G401 (cell line): ENCODE data around the gene CCL14. TPM values are rescaled to one million over a fixed set of nuclear protein-coding genes. Genes with fewer than 3 reads are reported as not detected.
"Not testable (repeated sequence)": the region's sequence is repeated elsewhere in the genome, so short reads cannot be mapped to it uniquely, and the experiment has no call there.

ENCODE experiments used
- DNase-seq: peaks from one replicate; pipeline ENCODE4 v3.0.0-alpha.2; 2015; ENCODE audit warnings: low spot score
- in situ Hi-C: cut with HindIII; loops from 2 replicates; pipeline ENCODE4 v1.10.0; 2016; ENCODE audit warnings: low sequenced_read_pairs, mixed read lengths
- total RNA-seq: library from RNA; depleted of rRNA; stranded (reverse); fragments of >200 nt; shearing (Covaris generic); gene quantifications from 2 replicates; pipeline ENCODE4 v1.2.3, GENCODE V29; 2014

CCL14 gene
- total RNA-seq, 1 experiment from 2014 or later: not detected

DNA sequence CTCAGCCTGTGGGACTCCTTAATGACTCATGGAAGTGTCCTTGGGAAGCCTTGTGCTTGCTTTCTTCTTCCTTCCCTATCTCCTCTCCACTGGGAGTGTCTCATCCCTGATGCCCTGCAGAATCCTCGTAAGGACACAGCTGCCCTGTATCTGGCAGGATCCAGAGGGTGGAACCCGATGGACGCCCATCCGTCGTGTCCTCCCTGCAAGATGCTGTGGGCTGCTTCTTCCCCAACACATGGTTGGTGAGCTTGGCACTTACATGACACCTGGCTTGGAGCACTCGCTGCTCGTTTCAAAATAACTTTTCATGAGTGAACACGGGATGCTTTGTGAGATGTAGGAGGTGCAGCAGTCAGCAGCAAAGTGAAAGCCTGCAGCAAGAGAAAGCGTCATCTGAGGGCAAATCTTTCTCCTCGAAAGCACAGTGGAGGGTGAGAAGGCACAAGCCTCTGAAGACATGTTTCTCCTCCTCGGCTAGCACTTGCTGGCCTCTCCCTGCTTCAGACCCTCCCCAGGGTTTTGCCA is 11.6 kb upstream of the CCL14 start:
- in situ Hi-C loops: no loop called here
- no peak for DNase-seq

GRCh38 chr17:35995346-35995745 is 8.8 kb upstream of the CCL14 start:
- in situ Hi-C loops, DNase-seq: not testable (repeated sequence)

DNA sequence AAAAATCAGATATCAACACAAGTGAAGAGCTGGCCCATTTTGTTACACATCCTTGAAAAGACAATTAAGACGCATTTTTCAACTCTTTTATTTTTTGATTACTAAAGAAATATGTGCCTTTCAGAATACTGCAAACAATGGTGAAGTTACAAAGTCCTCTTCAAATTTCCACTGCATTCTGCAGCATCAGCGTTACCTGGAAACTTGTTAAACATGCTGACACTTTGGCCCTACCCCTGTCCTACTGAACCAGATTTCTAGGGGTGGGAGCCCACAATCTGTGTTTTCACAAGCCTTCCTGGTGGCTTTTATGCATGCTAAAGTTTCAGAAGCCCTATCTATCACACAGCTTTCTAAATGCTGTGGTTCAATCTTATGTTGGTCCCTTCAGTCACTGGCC is 4.5 kb upstream of the CCL14 start:
- DNase-seq: no peak
- in situ Hi-C loops: no loop called here

DNA sequence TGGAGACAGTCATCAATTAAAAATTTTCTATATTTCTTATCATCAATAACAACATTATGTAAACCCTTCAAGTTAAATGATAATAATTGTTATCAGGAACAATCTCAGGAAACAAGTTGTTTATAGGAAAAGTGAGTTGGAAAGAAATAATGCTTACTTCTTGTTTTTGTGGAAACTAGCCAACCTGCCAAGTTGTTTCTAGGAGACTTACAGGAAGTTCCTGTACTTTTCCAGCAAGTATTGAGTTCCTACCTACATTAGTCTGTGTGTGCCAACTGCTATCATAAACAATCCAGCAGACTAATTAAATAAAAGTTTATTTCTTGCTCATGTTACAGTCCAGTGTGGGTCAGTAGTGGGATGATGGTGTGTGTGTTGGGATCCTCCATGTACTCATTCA is 1.6 kb upstream of the CCL14 start:
- no peak for DNase-seq
- in situ Hi-C loops: no loop called here

DNA sequence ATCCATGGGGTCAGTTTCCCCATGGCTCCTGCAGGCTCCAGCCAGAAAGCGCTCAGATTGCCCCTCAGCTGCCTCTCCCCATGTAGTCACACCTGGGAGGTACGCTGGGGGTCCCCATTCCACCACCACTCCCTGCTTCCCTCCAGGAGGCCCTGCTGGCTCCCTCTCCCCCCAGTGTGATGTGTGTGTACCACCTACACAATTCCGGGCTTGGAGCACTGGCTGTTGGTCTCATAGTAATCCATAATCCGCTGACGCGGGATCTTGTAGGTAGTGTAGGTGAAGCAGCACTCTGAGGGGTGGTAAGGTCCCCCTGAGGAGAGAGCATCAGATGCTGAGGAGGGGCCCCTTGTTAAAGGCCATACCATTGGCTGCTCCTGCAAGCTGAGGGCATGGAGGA is 2.4 kb downstream of the CCL14 start:
- DNase-seq: no peak
- in situ Hi-C loops: no loop called here

DNA sequence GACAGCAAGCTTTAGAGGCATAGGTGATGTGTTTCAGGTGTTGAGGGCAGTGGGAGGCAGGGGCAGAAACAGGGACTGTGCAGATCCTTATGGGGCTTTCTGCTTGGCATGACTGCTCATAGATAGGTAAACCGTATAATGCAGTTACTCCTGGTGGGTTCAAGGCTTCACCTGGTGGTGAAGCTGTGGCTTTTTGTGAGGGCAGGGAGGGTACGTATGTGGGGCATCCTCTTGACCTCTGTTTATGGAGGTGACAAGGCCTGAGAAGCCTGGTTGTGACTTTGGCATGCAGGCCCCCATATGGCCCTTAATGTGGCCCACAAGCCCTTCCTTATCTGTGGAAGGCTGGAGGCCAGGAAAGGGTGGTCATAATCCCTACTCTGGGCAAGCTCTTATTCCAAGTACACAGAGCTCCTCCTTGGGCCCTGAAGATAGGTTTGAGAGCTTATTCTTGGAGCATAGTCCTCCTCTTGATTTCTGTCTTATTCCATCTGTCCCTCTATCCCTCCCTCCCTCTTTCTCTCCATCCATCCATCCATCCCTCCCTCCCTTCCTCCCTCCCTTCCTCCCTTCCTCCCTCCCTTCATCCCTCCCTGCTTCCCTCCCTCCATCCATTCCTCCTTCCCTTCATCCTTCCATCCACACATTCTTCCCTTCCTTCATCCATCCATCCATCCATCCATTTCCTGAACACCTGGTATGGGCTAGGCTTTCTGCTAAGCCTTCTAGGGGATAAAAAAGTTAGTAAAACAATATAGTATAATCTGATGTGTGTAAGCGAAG is 3.9 kb downstream of the CCL14 start:
- no peak for DNase-seq
- in situ Hi-C loops: no loop called here

GRCh38 chr17:35981908-35982330 is 4.6 kb downstream of the CCL14 start:
- DNase-seq: no peak
- in situ Hi-C loops: no loop called here

DNA sequence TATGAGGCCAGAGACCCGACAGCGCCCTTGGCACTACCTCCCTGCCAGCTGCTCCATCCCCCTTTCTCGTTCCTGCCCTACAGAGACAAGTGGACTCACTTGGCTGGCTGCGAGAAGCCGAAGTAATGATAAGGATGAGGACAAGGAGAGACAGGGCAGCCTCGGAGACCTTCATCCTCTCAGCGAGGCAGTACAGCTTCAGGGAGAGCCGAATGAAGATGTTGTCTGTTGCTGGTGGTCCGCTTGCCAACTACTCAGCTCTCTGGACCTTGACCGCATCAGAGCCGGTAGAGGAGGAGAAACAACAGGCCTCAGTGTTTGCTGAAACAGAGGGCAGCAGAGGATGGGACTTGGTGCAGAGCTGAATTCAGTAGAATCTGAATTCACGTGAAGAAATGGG is 5.3 kb downstream of the CCL14 start, which contains the start of gene CCL16:
CCL16 (minus strand) TSS at position 252 of the 400 bp plus-strand sequence; CDS start at position 175, 77 bp downstream.
- in situ Hi-C loops: no loop called here
- no peak for DNase-seq

DNA sequence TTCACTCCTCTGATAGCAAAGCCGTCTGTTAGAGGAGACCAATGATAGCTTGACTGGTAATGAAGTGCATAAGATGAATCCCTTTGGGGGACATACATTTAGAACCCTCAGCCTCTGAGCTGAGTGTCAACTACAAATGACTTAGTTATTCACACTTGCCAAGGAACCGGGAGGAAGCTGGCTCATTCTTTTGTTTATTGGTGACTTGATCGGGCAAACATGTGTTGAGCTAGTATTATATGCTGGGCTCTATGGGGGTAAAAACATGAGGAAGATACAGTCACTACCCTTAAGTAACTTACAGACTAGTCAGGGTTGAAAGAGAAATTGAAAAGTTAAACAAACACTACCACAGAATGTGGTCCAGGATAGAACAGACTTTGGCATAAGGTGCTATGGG is 8.2 kb downstream of the CCL14 start:
- in situ Hi-C loops: no loop called here
- no peak for DNase-seq

DNA sequence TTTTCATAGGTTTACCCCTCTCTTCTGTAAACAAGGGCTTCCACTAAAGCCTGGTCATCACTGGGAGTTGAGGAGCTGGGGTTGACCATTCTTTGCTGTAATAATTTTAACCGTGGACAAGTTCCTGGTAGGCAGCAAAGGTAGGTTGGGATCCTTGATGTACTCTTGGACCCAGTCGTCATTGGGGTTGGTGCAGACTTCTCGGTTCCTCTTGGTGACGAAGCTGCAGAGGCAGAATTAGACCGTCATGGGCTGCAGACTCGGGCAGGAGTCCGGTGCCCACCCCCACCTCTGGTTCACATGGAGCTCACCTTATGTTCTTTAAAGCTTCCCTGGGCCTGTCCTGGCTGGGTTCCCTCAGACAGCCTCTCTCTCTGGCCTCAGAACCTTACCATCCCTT is 9.0 kb downstream of the CCL14 start:
- DNase-seq: no peak
- in situ Hi-C loops: no loop called here

DNA sequence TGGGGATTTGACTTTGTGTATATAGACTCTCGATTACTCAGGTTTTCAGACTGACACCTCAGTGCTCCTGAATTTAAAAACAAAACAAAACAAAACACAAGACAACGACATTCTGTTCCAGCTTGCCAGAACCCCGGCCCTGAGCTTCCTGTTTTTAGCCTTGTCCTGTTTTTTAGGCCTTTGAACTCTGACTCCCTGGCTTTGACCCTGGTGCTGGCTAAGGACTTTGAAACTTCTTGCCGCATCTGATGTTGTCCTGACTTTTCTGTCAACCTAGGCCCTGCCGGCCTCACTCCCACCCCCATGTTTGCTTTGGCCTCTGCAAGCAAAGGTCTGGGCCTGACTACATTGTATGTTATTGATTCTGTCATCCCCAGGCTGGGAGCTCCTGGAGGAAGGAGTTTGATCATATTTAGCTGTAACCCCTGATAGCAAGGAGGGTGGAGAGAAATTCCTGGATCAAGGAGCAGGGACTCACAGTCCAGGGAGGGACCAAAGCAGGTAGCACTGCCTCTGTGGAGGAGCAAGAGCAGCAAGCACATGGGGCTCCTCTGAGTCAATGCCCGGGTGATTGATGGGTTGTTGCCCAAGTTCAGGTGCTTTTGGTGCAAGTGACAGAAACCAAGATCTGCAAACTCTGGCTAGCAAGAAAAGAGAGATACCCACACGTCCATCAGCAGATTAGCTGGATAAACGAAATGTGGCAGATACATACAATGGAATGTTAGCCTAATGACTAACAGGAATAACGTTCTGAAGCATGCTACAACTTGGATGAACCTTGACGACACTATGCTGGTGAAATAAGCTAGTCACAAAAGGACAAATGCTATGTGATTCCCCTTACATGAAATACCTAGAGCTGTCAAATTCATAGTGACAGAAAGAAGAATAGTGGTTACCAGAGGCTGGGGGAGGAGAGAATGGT is 12.9 kb downstream of the CCL14 start:
- in situ Hi-C loops: no loop called here

GRCh38 chr17:35972945-35973332 is 13.6 kb downstream of the CCL14 start:
- in situ Hi-C loops: no loop called here
- no peak for DNase-seq

More for the DNA sequence above, 12.9 kb downstream of the CCL14 start:
- DNase-seq: no peak

GRCh38 chr17:35972535-35972934 is 14.0 kb downstream of the CCL14 start:
- in situ Hi-C loops: no loop called here
- no peak for DNase-seq

GRCh38 chr17:35972066-35972465 is 14.5 kb downstream of the CCL14 start:
- DNase-seq: no peak
- in situ Hi-C loops: no loop called here

GRCh38 chr17:35969558-35970380 is 16.8 kb downstream of the CCL14 start:
- in situ Hi-C loops: no loop called here
- peak; percentile 91 for DNase-seq

- in situ Hi-C loops: no loop called here
- no peak for DNase-seq
Measured at GRCh38 chr17:35968520-35969054, 17.9 kb downstream of the CCL14 start.

- in situ Hi-C loops: no loop called here
- no peak for DNase-seq
Measured at GRCh38 chr17:35965272-35965671, 21.3 kb downstream of the CCL14 start.

GRCh38 chr17:35963663-35964062 is 22.9 kb downstream of the CCL14 start:
- no peak for DNase-seq
- in situ Hi-C loops: no loop called here

- no peak for DNase-seq
- in situ Hi-C loops: no loop called here
Measured at GRCh38 chr17:35953720-35954119, 32.8 kb downstream of the CCL14 start.
